ENCODE data around the gene C17orf67. TPM values are rescaled to one million over a fixed set of nuclear protein-coding genes. Genes with fewer than 3 reads are reported as not detected.

The C17orf67 gene
- total RNA-seq, 4 donors from 2014 or later, result 0.27 to 1.3 TPM; not detected in 2

DNA sequence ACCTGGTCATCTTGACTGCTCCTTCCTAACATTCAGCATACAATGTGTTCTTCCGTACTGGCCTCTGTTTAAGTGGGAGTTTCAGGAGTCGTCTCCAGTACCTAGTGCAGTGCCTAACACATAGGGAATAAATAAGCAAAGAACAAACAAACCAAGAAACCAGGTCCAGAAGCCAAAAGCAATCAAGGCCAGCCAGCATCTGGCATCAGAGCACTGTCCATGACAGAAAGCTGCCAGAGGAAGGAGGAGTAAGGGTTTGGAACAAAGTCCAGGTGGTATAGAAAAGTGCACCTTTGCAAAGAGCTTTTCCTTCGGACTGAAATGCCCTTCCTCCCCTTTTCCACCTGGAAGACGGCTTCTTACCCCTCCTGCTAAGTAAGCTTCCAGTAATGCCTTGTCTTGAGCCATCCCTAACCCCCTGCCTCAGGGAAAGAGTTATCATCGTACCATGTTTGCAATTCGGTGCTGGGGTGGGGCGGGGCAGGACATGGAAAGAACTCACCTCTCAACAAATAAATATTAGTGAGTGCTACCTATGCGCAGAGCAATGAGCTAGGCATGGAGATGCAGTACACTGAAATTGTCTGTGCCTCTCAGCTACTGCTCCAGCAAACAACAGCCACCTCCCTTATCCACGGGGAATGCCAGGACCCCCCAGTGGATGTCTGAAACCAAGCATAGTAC lies 47.6 kb downstream of the C17orf67 start:
- no peak for DNase-seq
- TF ChIP-seq POLR2AphosphoS5 (IDR thresholded peaks at IDR 0.05) (no peak), POLR2A (IDR thresholded peaks at IDR 0.05) (no peak), EP300 (IDR thresholded peaks at IDR 0.05; ENCODE audit: low read depth) (no peak)
- TF ChIP-seq, protein P1, sequence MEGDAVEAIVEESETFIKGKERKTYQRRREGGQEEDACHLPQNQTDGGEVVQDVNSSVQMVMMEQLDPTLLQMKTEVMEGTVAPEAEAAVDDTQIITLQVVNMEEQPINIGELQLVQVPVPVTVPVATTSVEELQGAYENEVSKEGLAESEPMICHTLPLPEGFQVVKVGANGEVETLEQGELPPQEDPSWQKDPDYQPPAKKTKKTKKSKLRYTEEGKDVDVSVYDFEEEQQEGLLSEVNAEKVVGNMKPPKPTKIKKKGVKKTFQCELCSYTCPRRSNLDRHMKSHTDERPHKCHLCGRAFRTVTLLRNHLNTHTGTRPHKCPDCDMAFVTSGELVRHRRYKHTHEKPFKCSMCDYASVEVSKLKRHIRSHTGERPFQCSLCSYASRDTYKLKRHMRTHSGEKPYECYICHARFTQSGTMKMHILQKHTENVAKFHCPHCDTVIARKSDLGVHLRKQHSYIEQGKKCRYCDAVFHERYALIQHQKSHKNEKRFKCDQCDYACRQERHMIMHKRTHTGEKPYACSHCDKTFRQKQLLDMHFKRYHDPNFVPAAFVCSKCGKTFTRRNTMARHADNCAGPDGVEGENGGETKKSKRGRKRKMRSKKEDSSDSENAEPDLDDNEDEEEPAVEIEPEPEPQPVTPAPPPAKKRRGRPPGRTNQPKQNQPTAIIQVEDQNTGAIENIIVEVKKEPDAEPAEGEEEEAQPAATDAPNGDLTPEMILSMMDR (IDR thresholded peaks at IDR 0.05), result no peak
- Histone ChIP-seq H3K4me1 (peaks cover 0 to 9% (median 0%) of the 10 kb centered on the region in 4 donors), H3K36me3 (no peaks in the 10 kb centered on the region), H3K27me3 (peaks cover 8% of the 10 kb centered on the region), H3K27ac (no peak overlapping the region), H3K4me3 (no peak overlapping the region), H3K9me3 (no peaks in the 10 kb centered on the region)
- intact Hi-C loops (cut with DNase I; ENCODE audit: low total_unique reads) (no loop called here), in situ Hi-C loops (cut with MboI; ENCODE audit: low pct_ligation_motif_present in 1 of 4, low pct_unique_long_range_greater_than_20kb in 1 of 4, low sequenced_read_pairs in 3 of 4) (no loop called here)
- WGBS, 2 donors (ENCODE audit: low coverage in 1 of 2), result 64 to 73% methylated on average over 2 to 9 of the region's 9 CpGs

DNA sequence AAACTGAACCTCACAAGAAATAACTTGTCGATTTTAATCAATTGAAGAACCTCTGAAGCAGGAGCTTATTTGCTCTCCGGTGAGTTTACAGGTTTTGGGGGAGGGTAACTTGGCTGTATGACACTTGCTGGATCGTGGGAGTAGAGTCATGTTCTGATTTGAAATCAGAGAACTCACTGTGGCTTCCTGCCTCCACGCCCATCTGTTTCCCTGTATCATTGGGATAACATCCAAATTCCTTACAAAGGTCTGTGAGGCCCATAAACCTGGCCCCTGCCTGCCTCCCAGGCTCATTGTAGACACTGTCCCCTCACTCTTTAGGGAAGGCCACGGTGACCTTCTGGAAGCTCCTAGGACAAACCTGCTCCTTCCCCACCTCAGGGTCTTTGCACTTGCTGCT lies 48.3 kb downstream of the C17orf67 start:
- TF ChIP-seq POLR2A (IDR thresholded peaks at IDR 0.05), result no peak
- no peak for TF ChIP-seq EP300 (IDR thresholded peaks at IDR 0.05; ENCODE audit: low read depth)
- TF ChIP-seq, protein P1 (IDR thresholded peaks at IDR 0.05), result no peak
- in situ Hi-C loops (cut with MboI; ENCODE audit: low pct_ligation_motif_present in 1 of 4, low pct_unique_long_range_greater_than_20kb in 1 of 4, low sequenced_read_pairs in 3 of 4) (no loop called here), intact Hi-C loops (cut with DNase I; ENCODE audit: low total_unique reads) (no loop called here)
- DNase-seq, result no peak
- Histone ChIP-seq H3K9me3 (no peaks in the 10 kb centered on the region), H3K4me1 (peaks cover 0 to 12% (median 1%) of the 10 kb centered on the region in 4 donors), H3K4me3 (no peak overlapping the region), H3K36me3 (no peaks in the 10 kb centered on the region), H3K27ac (no peak overlapping the region), H3K27me3 (peaks cover 15% of the 10 kb centered on the region)
- 52 to 66% methylated on average over 4 to 5 of the region's 5 CpGs for whole genome bisulfite sequencing, 2 donors (ENCODE audit: low coverage in 1 of 2)

DNA sequence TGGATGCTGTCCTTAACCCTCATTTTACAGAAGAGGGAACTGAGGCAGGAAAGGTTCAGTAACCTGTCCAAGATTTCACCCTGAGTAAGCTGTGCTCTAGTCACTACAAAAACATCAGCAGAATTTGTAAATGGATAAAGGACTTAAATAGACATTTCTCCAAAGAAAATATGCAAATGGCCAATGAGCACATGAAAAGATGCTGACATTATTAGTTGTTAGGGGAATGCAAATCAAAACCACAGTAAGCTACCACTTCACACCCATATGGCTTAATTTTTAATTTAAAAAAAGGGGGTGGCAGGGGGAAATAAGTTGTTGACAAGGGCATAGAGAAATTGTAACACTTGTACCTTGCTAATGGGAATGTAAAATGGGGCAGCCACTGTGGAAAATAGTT lies 51.4 kb downstream of the C17orf67 start:
- DNase-seq, result no peak
- Histone ChIP-seq H3K4me3 (no peak overlapping the region), H3K27ac (no peak overlapping the region), H3K36me3 (no peaks in the 10 kb centered on the region), H3K27me3 (peaks cover 42% of the 10 kb centered on the region), H3K4me1 (peaks cover 0 to 22% (median 10%) of the 10 kb centered on the region in 4 donors), H3K9me3 (no peaks in the 10 kb centered on the region)
- in situ Hi-C loops (cut with MboI; ENCODE audit: low pct_ligation_motif_present in 1 of 4, low pct_unique_long_range_greater_than_20kb in 1 of 4, low sequenced_read_pairs in 3 of 4), result no loop called here
- intact Hi-C loops (cut with DNase I; ENCODE audit: low total_unique reads), result no loop called here
- TF ChIP-seq POLR2AphosphoS5 (IDR thresholded peaks at IDR 0.05), result no peak
- TF ChIP-seq EP300 (IDR thresholded peaks at IDR 0.05; ENCODE audit: low read depth), result no peak
- no peak for TF ChIP-seq POLR2A (IDR thresholded peaks at IDR 0.05)
- TF ChIP-seq, protein P1 (IDR thresholded peaks at IDR 0.05), result no peak

DNA sequence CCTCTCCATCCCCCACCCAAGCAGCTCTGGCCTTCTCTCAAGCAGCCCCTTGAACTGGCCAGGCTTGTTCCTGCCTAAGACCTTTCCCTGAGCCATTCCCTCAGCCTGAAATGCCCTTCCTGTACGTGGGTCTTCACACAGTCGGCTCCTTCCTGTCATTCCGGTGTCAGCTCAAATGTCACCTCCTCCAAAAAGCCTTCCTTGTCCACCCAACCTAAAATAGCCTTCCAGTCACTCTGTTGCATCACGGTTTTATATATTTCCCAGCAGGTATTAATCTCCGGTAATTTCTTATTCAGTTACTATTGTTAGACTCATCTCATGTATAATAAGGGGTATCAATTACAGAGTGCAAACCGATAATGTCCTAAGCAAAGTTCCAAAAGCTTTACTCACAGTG lies 51.8 kb downstream of the C17orf67 start:
- H3K4me1 ChIP-seq, result peaks cover 0 to 19% (median 10%) of the 10 kb centered on the region in 4 donors
- H3K4me3 ChIP-seq, result no peak overlapping the region
- WGBS, 2 donors (ENCODE audit: low coverage in 1 of 2), result 69 to 83% methylated on average over 5 to 6 of the region's 6 CpGs
- H3K27me3 ChIP-seq, result peaks cover 42% of the 10 kb centered on the region
- no peak overlapping the region for H3K27ac ChIP-seq
- TF ChIP-seq EP300 (IDR thresholded peaks at IDR 0.05; ENCODE audit: low read depth) (no peak), POLR2A (IDR thresholded peaks at IDR 0.05) (no peak), POLR2AphosphoS5 (IDR thresholded peaks at IDR 0.05) (no peak)
- TF ChIP-seq, protein P1 (IDR thresholded peaks at IDR 0.05), result no peak
- intact Hi-C loops (cut with DNase I; ENCODE audit: low total_unique reads), result no loop called here
- no peaks in the 10 kb centered on the region for H3K36me3 ChIP-seq
- in situ Hi-C loops (cut with MboI; ENCODE audit: low pct_ligation_motif_present in 1 of 4, low pct_unique_long_range_greater_than_20kb in 1 of 4, low sequenced_read_pairs in 3 of 4), result no loop called here
- H3K9me3 ChIP-seq, result no peaks in the 10 kb centered on the region
- DNase-seq, result no peak
